Testis (tissue), 3 donors: Measurements from ENCODE around the gene LY6G5B. TPM values are rescaled to one million over a fixed set of nuclear protein-coding genes. Genes with fewer than 3 reads are reported as not detected.

Source experiments
- DNase-seq: peaks from one replicate; pipeline ENCODE4 v3.0.0-alpha.2; 2019
- H3K27ac ChIP-seq, 2 donors: fragments of 200-600 bp; sonication (generic); one replicate each; pipeline ENCODE4 v1.5.1; 2019
- H3K27me3 ChIP-seq: fragments of 200-600 bp; sonication (generic); one replicate; pipeline ENCODE4 v1.5.1; 2019
- H3K36me3 ChIP-seq: fragments of 200-600 bp; sonication (generic); one replicate; pipeline ENCODE4 v1.5.1; 2017; ENCODE audit warnings: low read depth; ENCODE audit errors: missing control alignments
- H3K4me1 ChIP-seq: fragments of 200-600 bp; sonication (generic); one replicate; pipeline ENCODE4 v1.5.1; 2019
- H3K4me3 ChIP-seq, 2 donors: fragments of 200-600 bp; sonication (generic); one replicate each; pipeline ENCODE4 v1.5.1; 2017 to 2019
- H3K9me3 ChIP-seq: fragments of 200-600 bp; sonication (generic); one replicate; pipeline ENCODE4 v1.5.1; 2017
- POLR2A ChIP-seq: fragments of 450-650 bp; IDR thresholded peaks from one replicate; pipeline ENCODE4 v1.6.1; 2017; ENCODE audit warnings: antibody characterized with exemption, mild to moderate bottlenecking, moderate library complexity
- WGBS, 2 donors: methylation state at CpG; one replicate each; pipeline ENCODE4 v1.1.5; 2018; 5-methylcytosine and 5-hydroxymethylcytosine counted together
- intact Hi-C: fragments of 100-400 bp; cut with DNase I; formaldehyde crosslinking; loops from one replicate; pipeline ENCODE4 v1.15.1; 2023; ENCODE audit warnings: low total_unique reads
- polyA plus RNA-seq: library from polyadenylated mRNA; stranded (reverse); fragments of 350-450 nt; fragmentation: Illumina TruSeq; extraction: RNeasy Lipid Tissue Mini Kit (QIAGEN cat#74804); gene quantifications from one replicate; pipeline ENCODE4 v1.2.3, GENCODE V29; 2014; ENCODE audit warnings: low read depth, low replicate concordance; ENCODE audit not compliant: insufficient read depth
- total RNA-seq, 2 donors: library from RNA; depleted of rRNA; stranded (reverse); fragments of >200 nt; gene quantifications; one replicate each; pipeline ENCODE4 v1.2.3, GENCODE V29; 2016
- TF ChIP-seq, protein P1 (sequence below), 3 experiments: fragments of 450-650 bp in 2 of 3; fragments of 200-600 bp in 1 of 3; sonication (generic) in 1 of 3; IDR thresholded peaks; one replicate each; pipeline ENCODE4 v1.5.1; 2016 to 2019; ENCODE audit warnings: antibody characterized with exemption in 3 of 3, mild to moderate bottlenecking in 2 of 3, moderate library complexity in 1 of 3

Gene LY6G5B
- total and polyA plus RNA-seq, 3 donors from 2014 or later = 14.0 to 16.3 (median 15.9) TPM

GRCh38 chr6:31654574-31655348 lies 15.0 kb upstream of the LY6G5B start:
- intact Hi-C loops = no loop called here
- TF ChIP-seq, protein P1, sequence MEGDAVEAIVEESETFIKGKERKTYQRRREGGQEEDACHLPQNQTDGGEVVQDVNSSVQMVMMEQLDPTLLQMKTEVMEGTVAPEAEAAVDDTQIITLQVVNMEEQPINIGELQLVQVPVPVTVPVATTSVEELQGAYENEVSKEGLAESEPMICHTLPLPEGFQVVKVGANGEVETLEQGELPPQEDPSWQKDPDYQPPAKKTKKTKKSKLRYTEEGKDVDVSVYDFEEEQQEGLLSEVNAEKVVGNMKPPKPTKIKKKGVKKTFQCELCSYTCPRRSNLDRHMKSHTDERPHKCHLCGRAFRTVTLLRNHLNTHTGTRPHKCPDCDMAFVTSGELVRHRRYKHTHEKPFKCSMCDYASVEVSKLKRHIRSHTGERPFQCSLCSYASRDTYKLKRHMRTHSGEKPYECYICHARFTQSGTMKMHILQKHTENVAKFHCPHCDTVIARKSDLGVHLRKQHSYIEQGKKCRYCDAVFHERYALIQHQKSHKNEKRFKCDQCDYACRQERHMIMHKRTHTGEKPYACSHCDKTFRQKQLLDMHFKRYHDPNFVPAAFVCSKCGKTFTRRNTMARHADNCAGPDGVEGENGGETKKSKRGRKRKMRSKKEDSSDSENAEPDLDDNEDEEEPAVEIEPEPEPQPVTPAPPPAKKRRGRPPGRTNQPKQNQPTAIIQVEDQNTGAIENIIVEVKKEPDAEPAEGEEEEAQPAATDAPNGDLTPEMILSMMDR (IDR thresholded peaks at IDR 0.05) = no peak
- no peak for TF ChIP-seq POLR2A
- no peak overlapping the region for H3K4me3 ChIP-seq
- H3K27me3 ChIP-seq = no peaks in the 10 kb centered on the region
- 85 to 90% methylated on average over 8 of the region's 8 CpGs for WGBS, 2 donors
- no peaks in the 10 kb centered on the region for H3K9me3 ChIP-seq
- H3K36me3 ChIP-seq = no peaks in the 10 kb centered on the region
- no peak for DNase-seq
- peaks cover 26% of the 10 kb centered on the region for H3K4me1 ChIP-seq
- no peak overlapping the region for H3K27ac ChIP-seq

- TF ChIP-seq, protein P1 (IDR thresholded peaks at IDR 0.05) = no peak
- no peak for TF ChIP-seq POLR2A
- H3K9me3 ChIP-seq = no peaks in the 10 kb centered on the region
- H3K4me3 ChIP-seq = no peak within 1 kb of the TSS
- DNase-seq = no peak
- no peaks in the 10 kb centered on the region for H3K27me3 ChIP-seq
- intact Hi-C loops = no loop called here
- no peak within 1 kb of the TSS for H3K27ac ChIP-seq
- no peaks in the 10 kb centered on the region for H3K36me3 ChIP-seq
- H3K4me1 ChIP-seq = peaks cover 27% of the 10 kb centered on the region
- WGBS, 2 donors = 82% methylated on average over 8 of the region's 8 CpGs
Observed at GRCh38 chr6:31655349-31656237, 14.2 kb upstream of the LY6G5B start, which contains the start of gene APOM. APOM (plus strand) TSS chr6:31655894; CDS start chr6:31655967, 73 bp downstream.

DNA sequence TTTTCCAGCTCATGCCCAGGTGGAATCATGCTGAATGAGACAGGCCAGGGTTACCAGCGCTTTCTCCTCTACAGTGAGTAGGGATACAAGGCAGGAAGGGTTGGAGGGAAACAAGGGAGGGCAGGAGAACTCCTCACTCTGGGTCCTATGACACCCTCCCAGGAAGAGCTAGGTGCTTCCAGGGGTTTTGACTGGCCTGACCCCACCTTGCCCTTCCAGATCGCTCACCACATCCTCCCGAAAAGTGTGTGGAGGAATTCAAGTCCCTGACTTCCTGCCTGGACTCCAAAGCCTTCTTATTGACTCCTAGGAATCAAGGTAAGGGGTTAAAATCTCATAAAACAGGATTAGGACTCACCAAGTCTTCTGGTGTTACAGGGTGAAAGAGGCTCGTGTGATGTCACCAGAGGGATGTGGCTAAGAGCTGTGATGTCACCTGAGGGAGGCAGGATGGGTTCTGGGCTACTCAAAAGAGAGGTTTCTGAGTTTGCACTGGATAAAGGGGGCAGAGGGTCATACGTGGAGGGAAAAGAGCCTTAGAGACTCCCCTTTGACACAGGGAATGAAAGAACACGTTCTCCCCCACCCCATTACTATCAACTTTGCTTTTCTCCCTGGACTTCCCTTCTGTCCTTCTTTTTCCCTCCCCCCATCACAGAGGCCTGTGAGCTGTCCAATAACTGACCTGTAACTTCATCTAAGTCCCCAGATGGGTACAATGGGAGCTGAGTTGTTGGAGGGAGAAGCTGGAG lies 12.2 kb upstream of the LY6G5B start:
- Histone ChIP-seq H3K27me3 (no peaks in the 10 kb centered on the region), H3K9me3 (no peaks in the 10 kb centered on the region), H3K4me1 (peaks cover 29% of the 10 kb centered on the region), H3K4me3 (no peak overlapping the region), H3K36me3 (no peaks in the 10 kb centered on the region), H3K27ac (no peak overlapping the region)
- intact Hi-C loops = no loop called here
- TF ChIP-seq POLR2A = no peak
- TF ChIP-seq, protein P1 (IDR thresholded peaks at IDR 0.05) = no peak
- WGBS, 2 donors = 77 to 78% methylated on average over 6 of the region's 6 CpGs
- DNase-seq = no peak

GRCh38 chr6:31658158-31658688 lies 11.6 kb upstream of the LY6G5B start:
- no peak for DNase-seq
- intact Hi-C loops = no loop called here
- Histone ChIP-seq H3K4me1 (peaks cover 34% of the 10 kb centered on the region), H3K9me3 (no peaks in the 10 kb centered on the region), H3K4me3 (no peak overlapping the region), H3K36me3 (no peaks in the 10 kb centered on the region), H3K27me3 (no peaks in the 10 kb centered on the region), H3K27ac (no peak overlapping the region)
- WGBS, 2 donors = 68 to 83% methylated on average over 4 of the region's 4 CpGs
- TF ChIP-seq POLR2A = no peak
- TF ChIP-seq, protein P1 (IDR thresholded peaks at IDR 0.05) = no peak
